H9 (cell line): ENCODE data around the gene FANCG. TPM values are rescaled to one million over a fixed set of nuclear protein-coding genes. Genes with fewer than 3 reads are reported as not detected.

ENCODE experiments used
- DNase-seq: peaks from one replicate; pipeline ENCODE4 v3.0.0-alpha.2; 2017
- H2AFZ ChIP-seq: one replicate; pipeline ENCODE4 v1.6.1; 2013; ENCODE audit warnings: mild to moderate bottlenecking, low read length, control low read depth, moderate library complexity
- H2AK5ac ChIP-seq: 2 replicates; pipeline ENCODE4 v1.6.1; 2013; ENCODE audit warnings: low read length, control low read depth, mixed read lengths; ENCODE audit not compliant: insufficient read length
- H2BK120ac ChIP-seq: one replicate; pipeline ENCODE4 v1.6.1; 2013; ENCODE audit warnings: low read depth, mild to moderate bottlenecking, low read length, control low read depth, inconsistent platforms; ENCODE audit not compliant: poor library complexity, severe bottlenecking
- H2BK12ac ChIP-seq: 2 replicates; pipeline ENCODE4 v1.6.1; 2013; ENCODE audit warnings: low read length, control low read depth, mixed read lengths, low read depth; ENCODE audit not compliant: insufficient read length
- H2BK15ac ChIP-seq: 2 replicates; pipeline ENCODE4 v1.6.1; 2013; ENCODE audit warnings: low read depth, low read length, control low read depth
- H2BK20ac ChIP-seq: one replicate; pipeline ENCODE4 v1.6.1; 2013; ENCODE audit warnings: low read depth, mild to moderate bottlenecking, low read length, control low read depth, inconsistent platforms; ENCODE audit not compliant: poor library complexity, severe bottlenecking
- H2BK5ac ChIP-seq: 2 replicates; pipeline ENCODE4 v1.6.1; 2013; ENCODE audit warnings: low read length, control low read depth, mixed read lengths; ENCODE audit not compliant: insufficient read length
- H3K14ac ChIP-seq: 2 replicates; pipeline ENCODE4 v1.6.1; 2013; ENCODE audit warnings: low read length, control low read depth; ENCODE audit not compliant: insufficient read depth
- H3K18ac ChIP-seq: 2 replicates; pipeline ENCODE4 v1.6.1; 2013; ENCODE audit warnings: low read depth, mild to moderate bottlenecking, mixed read lengths, low read length, control low read depth; ENCODE audit not compliant: insufficient read length
- H3K23ac ChIP-seq: 2 replicates; pipeline ENCODE4 v1.6.1; 2013; ENCODE audit warnings: low read length, control low read depth, mixed read lengths, low read depth; ENCODE audit not compliant: insufficient read length
- H3K23me2 ChIP-seq: 2 replicates; pipeline ENCODE4 v1.6.1; 2013; ENCODE audit warnings: low read depth, mild to moderate bottlenecking, mixed read lengths, low read length, control low read depth; ENCODE audit not compliant: insufficient read length, poor library complexity, severe bottlenecking
- H3K27ac ChIP-seq: 2 replicates; pipeline ENCODE4 v1.5.1; 2013; ENCODE audit warnings: low read length, control low read depth, mixed read lengths, low read depth; ENCODE audit not compliant: insufficient read length
- H3K27me3 ChIP-seq: 2 replicates; pipeline ENCODE4 v1.6.1; 2013; ENCODE audit warnings: low read length, control low read depth, inconsistent platforms; ENCODE audit not compliant: insufficient read depth
- H3K4ac ChIP-seq: 2 replicates; pipeline ENCODE4 v1.6.1; 2013; ENCODE audit warnings: low read depth, mild to moderate bottlenecking, control low read depth, inconsistent platforms, low read length, moderate library complexity
- H3K4me1 ChIP-seq: 2 replicates; pipeline ENCODE4 v1.6.1; 2013; ENCODE audit warnings: low read length, control low read depth, inconsistent platforms; ENCODE audit not compliant: insufficient read depth
- H3K4me2 ChIP-seq: 2 replicates; pipeline ENCODE4 v1.6.1; 2013; ENCODE audit warnings: low read length, control low read depth, mixed read lengths; ENCODE audit not compliant: insufficient read length, insufficient read depth
- H3K56ac ChIP-seq: 2 replicates; pipeline ENCODE4 v1.6.1; 2013; ENCODE audit warnings: low read depth, mild to moderate bottlenecking, mixed read lengths, low read length, control low read depth; ENCODE audit not compliant: insufficient read length
- H3K79me1 ChIP-seq: 2 replicates; pipeline ENCODE4 v1.6.1; 2013; ENCODE audit warnings: low read depth, mild to moderate bottlenecking, moderate library complexity, low read length, control low read depth, inconsistent platforms; ENCODE audit not compliant: insufficient read depth, poor library complexity, severe bottlenecking
- H3K79me2 ChIP-seq: 2 replicates; pipeline ENCODE4 v1.6.1; 2013; ENCODE audit warnings: low read length, control low read depth, inconsistent platforms; ENCODE audit not compliant: insufficient read depth
- H3K9ac ChIP-seq: 2 replicates; pipeline ENCODE4 v1.6.1; 2013; ENCODE audit warnings: low read length, control low read depth, mixed read lengths; ENCODE audit not compliant: insufficient read length; ENCODE audit errors: extremely low read depth
- H3K9me3 ChIP-seq: one replicate; pipeline ENCODE4 v1.6.1; 2013; ENCODE audit warnings: low read depth, low read length, inconsistent platforms; ENCODE audit not compliant: control insufficient read depth
- H3T11ph ChIP-seq: one replicate; pipeline ENCODE4 v1.6.1; 2013; ENCODE audit warnings: mild to moderate bottlenecking, low read length, control low read depth, inconsistent platforms
- H4K20me1 ChIP-seq: one replicate; pipeline ENCODE4 v1.6.1; 2013; ENCODE audit not compliant: control insufficient read depth, insufficient read length, insufficient read depth
- H4K5ac ChIP-seq: 2 replicates; pipeline ENCODE4 v1.6.1; 2013; ENCODE audit warnings: low read depth, mild to moderate bottlenecking, mixed read lengths, low read length, control low read depth; ENCODE audit not compliant: insufficient read length
- H4K8ac ChIP-seq: replicated peaks from 2 replicates; pipeline ENCODE4 v1.6.1; 2013; ENCODE audit warnings: low read length, control low read depth, mixed read lengths, low read depth; ENCODE audit not compliant: insufficient read length
- H4K91ac ChIP-seq: 2 replicates; pipeline ENCODE4 v1.6.1; 2013; ENCODE audit warnings: low read depth, mild to moderate bottlenecking, moderate library complexity, mixed read lengths, low read length, control low read depth; ENCODE audit not compliant: insufficient read length
- H3K27ac Mint-ChIP-seq, 3 experiments: 2 replicates in 2 of 3; 3 replicates in 1 of 3; pipeline ENCODE4 v1.8.0; 2020 to 2021; ENCODE audit warnings: mixed read lengths in 3 of 3, mild to moderate bottlenecking in 1 of 3, moderate library complexity in 1 of 3
- H3K27me3 Mint-ChIP-seq: 2 replicates; pipeline ENCODE4 v1.8.0; 2021; ENCODE audit warnings: low read depth, mild to moderate bottlenecking, moderate library complexity, mixed read lengths
- H3K36me3 Mint-ChIP-seq, 3 experiments: 2 replicates in 2 of 3; 3 replicates in 1 of 3; pipeline ENCODE4 v1.8.0; 2020 to 2021; ENCODE audit warnings: low read depth in 3 of 3, mixed read lengths in 3 of 3; ENCODE audit not compliant: insufficient read depth in 1 of 3
- H3K4me1 Mint-ChIP-seq, 2 experiments: 2 replicates each; pipeline ENCODE4 v1.8.0; 2020; ENCODE audit warnings: mixed read lengths in 2 of 2
- H3K4me3 Mint-ChIP-seq, 2 experiments: 2 replicates in 1 of 2; 3 replicates in 1 of 2; pipeline ENCODE4 v1.8.0; 2020 to 2021; ENCODE audit warnings: mild to moderate bottlenecking in 2 of 2, mixed read lengths in 2 of 2, moderate library complexity in 1 of 2
- H3K9me3 Mint-ChIP-seq, 2 experiments: 2 replicates in 1 of 2; 3 replicates in 1 of 2; pipeline ENCODE4 v1.8.0; 2020; ENCODE audit warnings: mild to moderate bottlenecking in 2 of 2, mixed read lengths in 2 of 2, moderate library complexity in 1 of 2
- WGBS: extraction: QIAGEN DNeasy Blood & Tissue Kit; methylation state at CpG from one replicate; pipeline ENCODE4 v1.1.7; 2013; ENCODE audit warnings: missing lambda C conversion rate, low lambda C conversion rate, mixed read lengths; ENCODE audit not compliant: insufficient read length; ENCODE audit errors: extremely low coverage; 5-methylcytosine and 5-hydroxymethylcytosine counted together
- total RNA-seq: library from RNA; stranded (reverse); gene quantifications from 2 replicates; pipeline ENCODE4 v1.2.1, GENCODE V29; 2021
- TF ChIP-seq, protein P1 (sequence below): fragments of 200-600 bp; sonication (generic); conservative IDR thresholded peaks from 3 replicates; pipeline ENCODE4 v1.8.0; 2021; ENCODE audit warnings: antibody characterized with exemption, mild to moderate bottlenecking

FANCG gene
- total RNA-seq, 1 experiment from 2014 or later, result 86.9 TPM

DNA sequence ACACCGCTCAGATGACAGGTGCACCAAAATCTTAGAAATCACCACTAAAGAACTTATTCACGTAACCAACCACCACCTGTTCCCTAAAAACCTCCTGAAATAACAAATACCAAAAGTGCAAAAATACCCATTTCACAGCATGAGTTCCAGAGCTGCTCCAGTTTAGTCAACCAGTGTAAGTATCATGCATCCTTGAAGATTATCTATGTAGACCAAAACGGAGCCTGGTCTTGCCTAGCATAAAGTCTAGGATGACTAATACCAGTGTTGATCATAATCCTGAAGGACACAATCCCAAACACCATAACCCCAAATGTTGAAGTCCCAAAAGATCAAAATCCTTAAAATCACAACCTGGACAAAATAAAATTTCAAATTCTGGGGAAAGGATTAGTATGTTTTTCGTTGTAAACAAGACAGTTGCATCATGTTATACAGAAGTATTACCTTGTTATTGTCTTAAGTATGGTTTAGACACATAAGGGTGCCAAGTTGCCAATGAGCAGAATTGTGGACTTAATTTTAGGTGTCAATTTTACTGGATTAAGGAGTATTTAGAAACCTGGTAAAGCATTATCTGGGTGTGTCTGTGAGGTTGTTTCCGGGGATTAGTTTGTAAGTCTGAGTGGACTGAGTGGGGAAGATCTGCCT lies 25.4 kb downstream of the FANCG start:
- no peak overlapping the region for H3K14ac ChIP-seq
- no peak overlapping the region for H3K4me2 ChIP-seq
- H3K27ac Mint-ChIP-seq, result peak overlapping the region in 1 of 3 experiments; percentile 11; a peak in 1 of 7 replicates
- H2AFZ ChIP-seq, result no peak overlapping the region
- no CpG with 5 or more reads among the region's 5 CpGs for WGBS
- DNase-seq, result no peak
- H2BK20ac ChIP-seq, result no peak overlapping the region
- TF ChIP-seq, protein P1, sequence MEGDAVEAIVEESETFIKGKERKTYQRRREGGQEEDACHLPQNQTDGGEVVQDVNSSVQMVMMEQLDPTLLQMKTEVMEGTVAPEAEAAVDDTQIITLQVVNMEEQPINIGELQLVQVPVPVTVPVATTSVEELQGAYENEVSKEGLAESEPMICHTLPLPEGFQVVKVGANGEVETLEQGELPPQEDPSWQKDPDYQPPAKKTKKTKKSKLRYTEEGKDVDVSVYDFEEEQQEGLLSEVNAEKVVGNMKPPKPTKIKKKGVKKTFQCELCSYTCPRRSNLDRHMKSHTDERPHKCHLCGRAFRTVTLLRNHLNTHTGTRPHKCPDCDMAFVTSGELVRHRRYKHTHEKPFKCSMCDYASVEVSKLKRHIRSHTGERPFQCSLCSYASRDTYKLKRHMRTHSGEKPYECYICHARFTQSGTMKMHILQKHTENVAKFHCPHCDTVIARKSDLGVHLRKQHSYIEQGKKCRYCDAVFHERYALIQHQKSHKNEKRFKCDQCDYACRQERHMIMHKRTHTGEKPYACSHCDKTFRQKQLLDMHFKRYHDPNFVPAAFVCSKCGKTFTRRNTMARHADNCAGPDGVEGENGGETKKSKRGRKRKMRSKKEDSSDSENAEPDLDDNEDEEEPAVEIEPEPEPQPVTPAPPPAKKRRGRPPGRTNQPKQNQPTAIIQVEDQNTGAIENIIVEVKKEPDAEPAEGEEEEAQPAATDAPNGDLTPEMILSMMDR, result no peak
- H3K4ac ChIP-seq, result no peak overlapping the region
- no peak overlapping the region for H2AK5ac ChIP-seq
- H2BK5ac ChIP-seq, result no peak overlapping the region
- no peaks in the 10 kb centered on the region for H3K27me3 ChIP-seq
- H3K27ac ChIP-seq, result no peak overlapping the region
- no peaks in the 10 kb centered on the region for H3K27me3 Mint-ChIP-seq
- no peaks in the 10 kb centered on the region for H3K9me3 Mint-ChIP-seq
- H4K20me1 ChIP-seq, result no peaks in the 10 kb centered on the region
- no peaks in the 10 kb centered on the region for H3K4me1 ChIP-seq
- no peak overlapping the region for H3K9ac ChIP-seq
- H3K23me2 ChIP-seq, result no peaks in the 10 kb centered on the region
- H3K4me3 Mint-ChIP-seq, result no peak overlapping the region
- no peaks in the 10 kb centered on the region for H3K9me3 ChIP-seq
- H2BK15ac ChIP-seq, result no peak overlapping the region
- no peak overlapping the region for H3K18ac ChIP-seq
- H4K5ac ChIP-seq, result no peak overlapping the region
- no peak overlapping the region for H3T11ph ChIP-seq
- peaks cover 45 to 91% (median 66%) of the 10 kb centered on the region in 3 experiments for H3K36me3 Mint-ChIP-seq
- no peaks in the 10 kb centered on the region for H3K79me2 ChIP-seq
- H2BK12ac ChIP-seq, result no peak overlapping the region
- H4K8ac ChIP-seq, result no peak overlapping the region
- H3K79me1 ChIP-seq, result no peaks in the 10 kb centered on the region
- H4K91ac ChIP-seq, result no peak overlapping the region
- no peak overlapping the region for H3K56ac ChIP-seq
- H2BK120ac ChIP-seq, result no peak overlapping the region
- no peaks in the 10 kb centered on the region; a peak in 1 of 4 replicates for H3K4me1 Mint-ChIP-seq
- H3K23ac ChIP-seq, result no peak overlapping the region
